ENCODE results near the gene RNF223.
"Not testable (repeated sequence)": the region's sequence is repeated elsewhere in the genome, so short reads cannot be mapped to it uniquely, and the experiment has no call there.

The RNF223 gene

DNA sequence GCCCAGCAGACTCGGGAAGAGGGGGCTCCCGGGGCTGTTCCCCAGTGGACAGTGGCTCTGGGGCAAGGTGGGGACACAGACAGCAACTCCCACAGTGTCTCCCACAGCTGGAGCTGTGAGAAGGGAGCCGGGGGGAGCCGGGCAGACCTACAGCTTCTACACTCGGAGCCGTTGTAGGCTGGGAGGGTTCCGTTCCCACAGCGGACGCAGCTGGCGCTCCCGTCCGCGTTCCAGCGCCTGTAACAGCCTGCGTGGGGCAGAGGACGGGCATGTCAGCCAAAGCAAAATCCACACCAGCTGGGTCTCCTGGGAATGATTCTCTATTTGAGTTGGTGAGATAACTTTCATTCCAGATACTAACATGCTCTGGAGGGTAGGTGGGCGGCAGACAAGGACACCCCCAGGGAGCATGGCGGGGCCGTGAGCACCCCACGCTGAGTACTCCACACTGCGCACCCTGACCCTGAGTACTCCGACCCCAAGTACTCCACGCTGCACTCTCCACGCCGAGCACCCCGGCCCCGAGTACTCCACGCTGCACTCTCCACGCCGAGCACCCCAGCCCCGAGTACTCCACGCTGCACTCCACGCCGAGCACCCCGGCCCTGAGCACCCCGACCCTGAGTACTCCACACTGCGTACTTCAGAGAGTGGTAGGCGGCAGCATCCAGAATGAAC is 13.4 kb upstream of the RNF223 start:
- no peak for DNase-seq (ENCODE audit: low read depth)

DNA sequence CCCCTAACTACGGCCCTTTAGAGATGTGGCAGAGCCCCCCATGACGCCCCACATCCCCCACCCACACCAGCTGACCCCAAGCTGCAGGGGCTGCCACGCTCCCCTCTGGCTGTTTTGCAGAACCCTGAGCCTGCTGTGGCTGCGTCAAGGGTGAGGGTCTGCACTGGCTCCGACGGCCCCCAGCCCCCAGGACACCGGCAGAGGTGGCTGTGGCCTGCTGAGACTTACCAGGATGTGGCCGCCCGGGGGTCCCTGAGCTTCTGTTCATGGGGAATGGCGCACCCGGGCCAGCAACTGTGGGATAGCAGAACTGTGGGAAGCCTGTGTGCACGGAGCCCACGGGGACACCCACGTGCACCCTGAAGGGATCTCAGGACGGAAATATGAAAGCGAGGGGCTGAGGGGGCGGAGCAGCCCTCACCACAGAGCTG is 12.8 kb upstream of the RNF223 start:
- no peak for DNase-seq (ENCODE audit: low read depth)

DNA sequence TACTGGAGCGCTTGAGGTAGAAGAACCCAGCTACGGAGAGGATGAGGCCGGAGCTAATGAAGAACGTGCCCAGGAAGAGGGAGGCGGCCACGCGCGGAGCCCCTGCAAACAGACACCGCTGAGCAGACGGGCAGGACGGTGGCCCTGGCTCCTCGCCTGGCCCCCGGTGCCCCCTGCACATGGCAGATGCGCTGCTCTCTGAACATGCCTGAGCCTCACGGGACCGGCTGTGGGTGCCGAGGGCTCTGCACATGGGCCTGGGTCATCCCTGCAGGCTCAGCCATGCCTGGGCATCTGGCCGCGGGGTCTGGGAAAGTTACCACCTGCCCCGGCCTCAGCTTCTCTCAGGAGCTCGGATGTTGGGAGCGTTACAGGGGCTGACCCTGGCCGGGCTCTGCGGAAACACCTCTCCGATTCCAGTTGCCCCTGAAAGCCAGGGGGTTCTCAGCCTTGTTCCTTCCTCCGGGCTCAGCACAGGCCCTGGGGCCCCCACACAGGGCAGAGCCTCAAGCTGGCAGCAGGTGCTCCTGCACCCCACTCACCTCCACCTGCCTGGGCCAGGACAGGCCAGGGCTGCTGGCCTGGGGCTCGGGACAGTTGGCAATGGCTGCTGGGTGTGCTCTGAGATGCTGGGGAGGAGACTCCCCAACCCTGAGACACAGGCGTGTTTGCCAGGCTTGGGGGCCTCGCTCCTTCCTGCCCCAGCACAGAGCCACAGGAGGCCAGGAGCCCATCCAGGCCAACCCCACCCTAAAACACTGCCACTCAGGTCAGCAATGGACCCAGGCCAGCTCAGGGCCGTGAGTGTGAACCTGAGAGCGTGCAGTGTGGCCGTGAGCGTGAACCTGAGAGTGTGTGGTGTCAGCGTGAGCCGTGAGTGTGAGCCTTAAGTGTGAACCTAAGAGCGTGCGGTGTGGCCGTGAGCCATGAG is 12.1 kb upstream of the RNF223 start:
- DNase-seq (ENCODE audit: low read depth): no peak

DNA sequence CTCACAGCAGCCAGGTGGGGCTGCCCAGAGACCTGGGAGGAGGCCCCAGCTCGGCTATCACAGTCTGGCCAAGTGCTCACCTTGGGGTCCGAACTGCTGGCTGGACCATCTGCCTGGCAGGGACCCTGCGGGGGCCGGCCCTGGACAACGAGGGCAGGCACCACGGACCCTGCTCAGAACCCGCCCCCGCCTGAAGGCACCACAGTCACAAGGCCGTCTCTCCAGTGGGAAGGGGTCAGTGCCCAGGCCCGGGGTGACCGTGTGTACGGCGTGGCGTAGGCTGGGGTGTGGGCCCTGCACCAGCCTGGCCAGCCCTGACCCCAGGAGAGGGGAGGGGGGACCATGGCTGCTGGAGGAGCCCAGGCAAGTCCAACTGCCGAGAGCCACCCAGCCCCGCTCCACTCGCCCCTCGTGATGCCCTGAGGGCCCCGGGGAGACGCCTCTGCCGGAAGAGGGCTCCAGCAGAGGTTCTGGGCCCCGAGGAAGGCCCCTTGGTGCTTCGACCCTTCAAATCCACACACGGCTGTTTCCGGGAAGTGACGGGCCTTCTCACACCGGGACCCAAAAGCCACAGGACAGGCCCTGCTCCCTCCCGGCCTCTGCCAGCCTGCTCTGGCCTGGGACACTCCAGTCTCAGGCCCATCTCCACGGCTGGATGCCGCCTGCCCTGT is 11.2 kb upstream of the RNF223 start:
- DNase-seq (ENCODE audit: low read depth): no peak

DNA sequence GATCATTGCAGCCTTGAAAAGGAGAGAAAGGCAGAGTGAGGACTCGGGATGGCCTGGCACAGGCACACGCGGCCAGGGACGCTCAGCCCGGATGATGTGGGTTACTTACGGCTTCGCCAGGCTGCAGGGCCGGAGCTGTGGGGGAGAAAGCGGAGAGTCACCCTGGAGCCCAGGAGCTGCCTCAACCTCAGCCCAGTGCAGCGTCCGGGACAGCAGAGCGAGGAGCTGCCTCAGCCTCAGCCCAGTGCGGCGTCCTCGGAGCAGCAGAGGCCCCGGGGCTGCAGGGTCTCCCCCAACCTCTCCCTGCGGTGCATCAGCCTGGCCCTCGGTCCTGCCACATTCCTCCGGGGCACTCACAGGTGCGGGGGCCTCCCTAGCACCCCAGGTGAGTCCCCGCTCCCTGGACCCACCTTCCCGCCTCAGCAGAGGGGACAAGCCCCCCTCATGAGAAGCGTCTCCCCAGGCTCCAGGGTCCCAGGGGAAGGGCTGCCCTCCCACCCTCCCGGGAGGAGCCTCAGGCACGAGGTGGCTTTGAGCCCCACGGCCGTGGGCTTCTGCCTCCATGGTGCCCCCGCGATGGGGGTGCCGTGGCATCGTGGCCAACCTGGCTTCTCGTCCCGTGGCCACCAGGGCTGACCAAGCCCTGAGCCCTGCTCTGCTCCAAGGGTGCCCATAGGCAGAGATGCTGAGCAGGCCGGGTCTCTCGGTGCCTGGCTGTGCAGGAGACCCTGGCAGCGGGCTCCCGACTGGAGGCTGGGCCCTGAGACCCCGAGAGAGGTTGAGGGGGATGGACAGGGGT is 10.5 kb upstream of the RNF223 start:
- no peak for DNase-seq (ENCODE audit: low read depth)

DNA sequence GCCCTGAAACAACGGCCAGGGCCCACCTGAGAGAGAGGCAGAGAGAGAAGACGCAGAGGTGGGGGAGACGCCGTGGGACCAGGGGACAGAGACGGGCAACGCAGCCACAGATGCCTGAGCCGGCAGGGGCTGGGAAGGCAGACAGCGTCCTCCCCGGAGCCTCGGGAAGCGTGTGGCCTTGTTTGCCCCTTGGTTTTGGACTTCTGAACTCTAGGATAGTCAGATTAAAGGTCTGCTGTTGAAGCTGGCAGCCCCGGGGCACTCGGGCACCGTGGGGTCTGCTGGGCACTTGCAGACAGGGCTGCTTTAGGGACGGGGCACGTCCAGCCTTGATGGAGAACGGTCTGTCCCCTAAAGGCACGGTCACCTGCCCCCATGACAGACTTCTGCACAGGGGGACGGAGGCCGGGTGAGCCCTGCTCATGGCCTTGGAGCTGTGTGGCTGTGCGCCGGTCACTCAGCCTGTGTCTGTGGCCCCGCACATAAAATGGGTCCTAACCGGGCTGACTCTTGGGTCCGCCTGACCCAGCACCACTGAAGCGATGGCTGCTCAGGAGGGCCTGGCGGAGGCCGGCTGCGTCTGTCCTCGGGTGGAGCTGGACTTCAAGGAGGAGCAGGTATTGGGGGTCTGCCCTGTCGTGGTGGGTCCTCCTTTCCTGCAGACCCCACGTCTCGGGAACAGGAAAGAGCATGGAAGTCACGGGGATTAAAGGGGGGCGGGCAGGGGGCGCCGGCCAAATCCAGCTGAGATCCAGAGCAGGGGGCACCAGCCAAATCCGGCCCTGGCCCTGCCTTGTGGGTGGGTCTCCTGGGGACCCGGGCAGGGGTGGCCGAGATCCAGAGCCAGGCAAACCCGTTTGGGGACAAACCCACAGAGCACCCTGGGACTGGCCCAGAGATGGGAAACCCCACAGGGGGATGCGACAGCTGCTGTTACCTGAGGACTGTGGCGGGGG is 9.6 kb upstream of the RNF223 start:
- no peak for DNase-seq (ENCODE audit: low read depth)

DNA sequence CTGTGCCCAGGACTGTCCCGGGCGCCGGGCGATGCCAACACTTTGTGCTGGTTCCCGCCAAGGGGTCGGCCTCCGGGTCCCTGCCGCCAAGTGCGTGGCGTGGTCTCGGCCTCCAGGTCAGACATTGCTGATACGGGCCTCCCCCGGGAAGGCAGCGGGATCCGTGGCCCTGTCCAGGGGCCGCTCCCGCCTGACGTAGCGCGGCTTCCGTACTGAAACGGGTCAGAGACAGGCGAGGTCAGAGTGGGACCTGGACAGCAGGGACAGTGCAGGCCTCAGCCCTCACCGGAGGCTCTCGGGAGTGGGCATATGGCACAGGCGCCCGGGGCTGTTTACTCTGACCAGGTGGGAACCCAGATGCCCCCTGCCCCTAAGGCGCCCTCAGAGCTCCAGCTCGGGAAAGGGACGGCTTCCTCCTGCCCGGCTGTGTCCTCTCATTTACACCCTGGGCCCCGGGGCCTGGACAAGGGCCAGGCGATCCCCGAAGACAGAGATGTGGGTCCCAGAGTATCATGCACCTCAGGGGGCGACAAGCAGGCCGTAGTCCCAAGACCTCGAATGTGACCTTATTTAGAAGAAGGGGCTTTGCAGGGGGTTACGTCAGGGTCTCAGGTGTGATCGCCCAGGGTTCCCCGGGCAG is 8.8 kb upstream of the RNF223 start:
- no peak for DNase-seq (ENCODE audit: low read depth)

DNA sequence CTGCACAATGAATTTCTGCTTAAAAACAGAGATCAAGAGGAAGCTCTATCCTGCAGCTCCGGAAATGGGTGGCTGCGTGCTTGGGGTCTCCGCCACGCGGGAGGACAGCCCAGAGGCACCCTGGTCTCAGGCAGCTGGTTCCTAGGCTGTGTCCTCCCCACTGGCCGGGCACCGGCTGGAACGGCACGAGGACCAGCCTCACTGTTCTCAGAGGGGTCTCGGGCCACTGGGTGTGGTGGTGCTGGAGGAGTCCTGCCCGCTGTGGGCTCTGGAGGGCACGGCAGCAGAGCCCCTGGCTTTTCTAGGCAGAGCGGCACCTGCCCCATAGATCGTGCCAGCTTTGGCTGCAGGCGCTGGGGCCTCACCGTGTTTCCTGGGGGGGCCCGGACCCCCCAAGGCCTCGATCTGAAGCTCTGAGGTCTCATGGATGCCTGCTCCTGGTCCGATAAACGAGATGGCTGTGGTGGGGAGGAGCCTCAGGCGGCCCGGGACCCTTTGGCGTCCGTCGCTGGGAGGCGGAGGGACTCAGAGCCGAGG is 8.2 kb upstream of the RNF223 start:
- DNase-seq (ENCODE audit: low read depth): no peak

DNA sequence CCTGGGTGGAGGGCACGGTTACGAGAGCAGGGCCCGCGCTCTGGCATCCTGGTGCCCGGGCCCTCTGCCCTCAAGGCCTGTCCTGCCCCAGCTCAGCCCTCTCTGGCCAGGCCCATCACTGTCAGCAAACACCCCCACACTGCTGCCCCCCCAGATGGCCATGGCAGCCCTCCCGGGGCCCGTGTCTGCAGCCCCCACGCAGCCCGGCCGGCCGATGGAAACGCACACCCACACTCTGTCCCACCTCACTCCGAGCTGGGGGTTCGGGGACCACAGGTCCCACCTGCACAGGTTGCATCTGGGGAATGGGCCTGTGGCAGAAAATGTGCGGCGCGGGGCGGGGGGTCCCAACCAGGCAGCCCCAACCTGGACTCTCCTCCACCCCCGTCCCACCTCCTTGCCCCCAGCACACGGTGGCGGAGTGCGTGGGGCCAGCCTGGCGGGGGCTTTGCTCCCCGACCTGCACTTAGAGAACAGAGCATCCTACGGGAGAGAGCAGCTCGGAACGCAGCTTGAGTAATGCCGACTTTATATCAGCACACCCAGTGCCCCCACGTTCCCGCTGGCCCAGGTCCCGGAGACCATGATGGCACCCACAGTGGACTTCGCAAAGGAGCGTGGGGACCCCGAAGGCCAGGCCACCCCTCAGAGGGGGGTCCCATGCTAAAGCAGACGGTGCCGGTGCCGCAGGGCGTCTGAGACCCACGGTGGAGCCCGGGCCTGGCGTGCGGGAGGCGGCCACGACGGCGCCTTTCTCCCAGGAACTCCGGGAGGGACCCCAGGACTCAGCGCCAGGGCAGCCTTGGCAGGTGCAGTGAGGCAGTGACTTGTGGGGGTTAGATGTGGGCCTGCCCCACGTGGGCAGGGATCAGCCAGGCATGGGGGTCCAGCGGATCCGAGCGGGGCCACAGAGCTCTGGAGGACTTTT is 7.5 kb upstream of the RNF223 start:
- DNase-seq (ENCODE audit: low read depth): no peak

DNA sequence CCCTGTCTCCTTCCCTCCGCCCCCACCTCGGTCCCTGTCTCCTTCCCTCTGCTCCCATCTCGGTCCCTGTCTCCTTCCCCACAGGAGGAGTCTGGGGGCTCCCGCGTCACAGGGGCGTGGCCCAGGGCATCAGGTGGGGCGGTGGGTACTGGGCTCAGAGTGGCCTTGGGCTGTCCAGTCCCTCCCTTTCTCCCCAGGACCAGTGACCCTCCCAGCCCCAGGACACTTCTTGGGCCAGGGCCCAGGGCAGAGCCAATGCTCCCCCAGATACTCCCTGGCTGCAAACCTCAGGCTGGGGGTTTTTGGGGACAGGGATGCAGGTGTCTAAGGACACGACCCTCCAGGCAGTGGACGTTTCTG is 6.8 kb upstream of the RNF223 start:
- DNase-seq (ENCODE audit: low read depth): no peak

DNA sequence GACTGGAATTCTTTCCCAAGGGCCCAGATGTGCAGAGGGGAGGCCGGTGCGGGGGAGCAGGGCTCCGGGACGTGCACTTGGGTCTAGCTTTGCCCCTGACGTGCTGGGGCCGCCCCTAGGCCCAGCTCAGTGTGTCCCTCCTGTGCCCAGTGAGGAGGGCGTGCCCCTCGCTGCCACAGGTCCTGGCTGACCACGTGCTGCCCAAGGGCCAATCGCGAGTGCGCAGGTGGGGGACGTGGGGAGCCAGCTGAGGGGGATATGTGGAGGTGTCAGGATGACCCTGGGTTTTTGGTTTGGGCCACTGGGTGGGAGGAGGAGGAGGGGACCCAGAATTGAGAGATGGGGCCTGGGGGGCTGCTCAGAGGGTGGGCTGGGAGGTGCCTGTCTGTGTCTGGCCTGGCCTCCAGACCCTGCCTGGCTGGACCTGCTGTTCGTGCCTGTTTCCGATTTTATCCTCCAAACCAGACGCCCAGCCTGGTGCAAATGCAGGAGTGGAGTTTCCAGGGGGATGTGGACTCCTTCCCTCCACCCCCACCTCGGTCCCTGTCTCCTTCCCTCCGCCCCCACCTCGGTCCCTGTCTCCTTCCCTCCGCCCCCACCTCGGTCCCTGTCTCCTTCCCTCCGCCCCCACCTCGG is 6.1 kb upstream of the RNF223 start:
- no peak for DNase-seq (ENCODE audit: low read depth)

DNA sequence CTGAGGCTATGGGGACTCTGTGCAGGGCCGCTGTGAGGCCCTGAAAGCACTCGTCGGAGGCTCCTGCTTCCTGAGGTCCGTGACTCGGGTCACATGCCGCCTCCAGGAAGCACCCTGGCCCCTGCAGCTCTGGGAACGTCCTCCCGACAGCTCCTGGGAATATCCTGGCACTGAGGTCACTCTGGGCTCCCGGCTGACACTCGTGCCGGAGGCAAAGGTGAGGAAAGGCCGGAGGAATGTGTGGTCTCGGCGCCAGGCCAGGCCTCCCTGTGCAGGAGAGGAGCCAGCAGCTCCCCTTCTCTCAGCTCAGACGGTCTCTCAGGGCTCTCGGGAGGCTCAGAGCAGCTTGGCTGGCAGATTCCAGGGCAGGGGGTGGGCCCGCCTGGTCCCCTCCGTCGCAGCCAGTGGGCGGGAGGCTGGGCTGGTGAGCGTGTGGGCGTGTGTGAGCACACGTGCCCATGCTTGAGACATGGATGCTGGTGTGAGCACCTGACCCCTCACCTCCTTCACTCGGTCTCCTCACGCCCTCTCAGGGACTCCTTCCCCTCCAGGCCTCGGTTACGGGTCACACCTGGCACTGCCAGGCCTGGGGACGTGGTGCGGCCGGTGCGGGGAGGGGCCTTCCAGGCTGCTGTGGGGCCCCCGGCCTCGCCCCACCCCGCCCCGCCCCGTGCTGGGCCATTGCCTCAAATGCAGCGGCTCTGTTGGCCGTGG is 5.5 kb upstream of the RNF223 start:
- no peak for DNase-seq (ENCODE audit: low read depth)

DNA sequence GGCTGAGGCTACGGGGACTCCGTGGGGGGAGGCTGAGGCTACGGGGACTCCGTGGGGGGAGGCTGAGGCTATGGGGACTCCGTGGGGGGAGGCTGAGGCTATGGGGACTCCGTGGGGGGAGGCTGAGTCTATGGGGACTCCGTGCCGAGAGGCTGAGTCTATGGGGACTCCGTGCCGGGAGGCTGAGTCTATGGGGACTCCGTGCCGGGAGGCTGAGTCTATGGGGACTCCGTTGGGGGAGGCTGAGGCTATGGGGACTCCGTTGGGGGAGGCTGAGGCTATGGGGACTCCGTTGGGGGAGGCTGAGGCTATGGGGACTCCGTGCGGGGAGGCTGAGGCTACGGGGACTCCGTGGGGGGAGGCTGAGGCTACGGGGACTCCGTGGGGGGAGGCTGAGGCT is 3.3 kb upstream of the RNF223 start:
- DNase-seq (ENCODE audit: low read depth): not testable (repeated sequence)

DNA sequence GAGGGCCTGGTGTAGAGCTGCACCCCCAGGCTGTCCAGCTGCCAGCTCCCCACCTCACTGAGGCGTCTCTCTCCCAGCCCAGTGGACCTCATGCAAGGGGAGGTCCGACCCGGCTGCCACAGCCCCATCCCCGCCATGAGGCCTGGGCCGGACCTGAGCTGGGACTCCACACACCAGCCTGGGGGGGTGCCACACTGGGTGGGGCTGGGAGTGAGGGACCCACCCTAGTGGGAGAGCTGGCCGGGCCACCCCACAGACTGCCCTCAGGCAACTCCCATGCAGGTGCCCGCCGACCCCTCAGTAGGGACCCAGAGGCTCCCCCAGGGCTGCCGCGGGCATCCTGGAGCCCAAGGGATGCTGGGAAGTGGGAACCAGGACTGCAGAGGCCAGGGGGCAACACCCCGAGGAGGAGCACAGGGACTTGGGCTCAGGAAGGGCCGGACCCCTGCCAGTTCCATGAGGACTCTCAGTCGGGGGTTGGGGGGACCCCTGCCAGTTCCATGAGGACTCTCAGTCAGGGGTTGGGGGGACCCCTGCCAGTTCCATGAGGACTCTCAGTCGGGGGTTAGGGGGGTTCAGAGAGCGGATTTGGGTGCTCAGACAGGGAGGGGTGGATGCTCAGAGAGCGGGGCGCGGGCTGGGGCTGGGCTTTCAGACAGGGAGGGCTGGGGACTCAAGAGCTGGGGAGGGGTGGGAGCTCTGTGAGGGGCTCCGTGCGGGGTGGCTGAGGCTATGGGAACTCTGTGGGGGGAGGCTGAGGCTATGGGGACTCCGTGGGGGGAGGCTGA is 1.2 kb upstream of the RNF223 start:
- no peak for DNase-seq (ENCODE audit: low read depth)

DNA sequence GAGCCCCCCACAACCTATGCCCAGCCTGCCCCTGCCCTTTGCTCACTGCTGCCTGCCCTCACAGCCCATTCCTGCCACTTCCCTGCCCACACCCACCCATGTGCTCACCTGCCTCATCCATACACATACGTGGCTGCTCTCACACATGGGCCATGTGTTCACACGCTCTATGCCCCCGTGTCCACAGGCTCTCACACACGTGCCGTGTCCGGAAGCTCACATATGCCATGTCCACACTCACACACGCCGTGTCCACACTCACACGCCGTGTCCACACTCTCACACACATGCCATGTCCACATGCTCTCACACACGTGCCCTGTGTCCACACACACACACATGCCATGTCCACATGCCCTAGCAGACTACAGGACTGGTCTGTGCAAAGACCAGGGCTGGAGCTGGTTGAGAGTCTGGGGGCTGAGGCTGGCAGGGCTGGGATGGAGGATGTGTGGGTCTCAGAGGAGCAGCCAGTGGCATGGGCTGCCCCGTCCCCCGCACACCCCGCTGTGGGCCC is 583 bp upstream of the RNF223 start:
- no peak for DNase-seq (ENCODE audit: low read depth)

DNA sequence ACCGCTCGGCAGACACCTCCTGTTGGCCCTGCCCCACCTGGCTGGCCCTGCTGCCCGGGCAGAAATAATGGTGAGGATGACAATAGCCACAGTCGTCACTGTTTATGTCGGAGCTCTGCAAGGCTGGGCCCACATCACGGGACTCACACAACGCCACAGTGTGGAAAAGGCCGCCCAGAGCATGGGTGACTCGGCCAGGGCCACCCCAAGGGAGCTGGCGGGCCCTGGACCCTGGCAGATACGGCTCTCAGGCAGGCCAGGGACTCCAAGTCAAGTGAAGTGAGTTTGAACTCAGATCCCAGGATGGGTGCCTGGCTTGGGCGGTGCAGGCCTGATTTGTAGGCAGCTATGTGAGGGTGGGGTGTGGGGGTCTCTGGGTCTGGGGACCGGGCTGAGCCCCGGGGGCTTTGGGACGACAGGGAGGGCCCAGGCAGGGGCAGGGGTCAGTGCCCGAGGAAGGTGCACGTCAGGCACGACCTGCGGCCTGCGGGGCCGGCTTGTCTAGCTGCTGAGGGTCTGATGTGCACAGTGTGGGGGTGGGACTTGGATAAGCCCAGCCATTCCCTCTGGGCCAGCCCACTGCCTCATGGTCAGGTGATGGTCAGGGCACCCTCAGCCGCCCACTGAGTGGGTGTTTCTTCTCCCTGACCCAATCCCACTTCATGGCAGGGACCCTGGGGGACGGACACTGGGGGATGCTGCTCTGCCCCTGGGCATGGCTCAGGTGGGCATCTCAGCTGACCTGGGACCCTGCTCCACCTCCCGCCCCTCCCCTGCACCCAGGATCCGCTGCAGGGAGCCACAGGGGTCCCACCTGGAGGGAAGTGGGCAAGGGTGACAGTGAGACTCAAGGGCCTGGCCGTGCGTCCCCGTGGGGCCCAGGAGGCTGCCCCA is 1.0 kb downstream of the RNF223 start:
- no peak for DNase-seq (ENCODE audit: low read depth)
